Transverse colon (tissue), 4 donors: Measurements from ENCODE around the gene RNASE7. TPM values are rescaled to one million over a fixed set of nuclear protein-coding genes. Genes with fewer than 3 reads are reported as not detected.

Source experiments
- DNase-seq: peaks from one replicate; pipeline ENCODE4 v3.0.0-alpha.2; 2019
- H3K27ac ChIP-seq, 4 donors: fragments of 200-600 bp; sonication (generic); 2 replicates each; pipeline ENCODE4 v1.5.1; 2016 to 2018; ENCODE audit warnings: inconsistent platforms in 4 of 4
- H3K27me3 ChIP-seq: fragments of 200-600 bp; sonication (generic); 2 replicates; pipeline ENCODE4 v1.5.1; 2017; ENCODE audit warnings: inconsistent platforms
- H3K36me3 ChIP-seq, 4 donors: fragments of 200-600 bp; sonication (generic); 2 replicates each; pipeline ENCODE4 v1.5.1; 2017 to 2019; ENCODE audit warnings: inconsistent platforms in 4 of 4
- H3K4me1 ChIP-seq, 4 donors: fragments of 200-600 bp; sonication (generic); 2 replicates each; pipeline ENCODE4 v1.5.1; 2017 to 2020; ENCODE audit warnings: inconsistent platforms in 4 of 4
- H3K4me3 ChIP-seq, 4 donors: fragments of 200-600 bp; sonication (generic); 1 replicate in 1 of 4; 2 replicates in 3 of 4; pipeline versions ENCODE4 v1.5.1 to v1.6.1; 2017 to 2019; ENCODE audit warnings: inconsistent platforms in 4 of 4
- H3K9me3 ChIP-seq, 2 donors: fragments of 200-600 bp; sonication (generic); 2 replicates each; pipeline ENCODE4 v1.5.1; 2017 to 2019; ENCODE audit warnings: inconsistent platforms in 2 of 2
- EP300 ChIP-seq: sonication (generic); formaldehyde crosslinking; IDR thresholded peaks from one replicate; pipeline ENCODE4 v1.6.1; 2017; ENCODE audit warnings: antibody characterized with exemption, low read depth
- POLR2A ChIP-seq: fragments of 450-650 bp; IDR thresholded peaks from one replicate; pipeline ENCODE4 v1.6.1; 2016; ENCODE audit warnings: antibody characterized with exemption, mild to moderate bottlenecking, moderate library complexity
- POLR2AphosphoS5 ChIP-seq, 3 donors: sonication (generic); formaldehyde crosslinking; IDR thresholded peaks; one replicate each; pipeline ENCODE4 v1.6.1; 2016; ENCODE audit warnings: antibody characterized with exemption in 3 of 3
- WGBS, 2 donors: methylation state at CpG; one replicate each; pipeline ENCODE4 v1.1.5; 2018; ENCODE audit warnings: low coverage in 1 of 2; 5-methylcytosine and 5-hydroxymethylcytosine counted together
- in situ Hi-C, 4 donors: fragments of 200-750 bp; cut with MboI; loops; one replicate each; pipeline versions ENCODE4 v1.15.0 to v1.15.1; 2017; ENCODE audit warnings: low sequenced_read_pairs in 3 of 4, low pct_ligation_motif_present in 1 of 4, low pct_unique_long_range_greater_than_20kb in 1 of 4
- intact Hi-C: fragments of 100-400 bp; cut with DNase I; formaldehyde crosslinking; loops from one replicate; pipeline ENCODE4 v1.15.1; 2023; ENCODE audit warnings: low total_unique reads
- total RNA-seq, 4 donors: library from RNA; depleted of rRNA; stranded (reverse); fragments of >200 nt; gene quantifications; one replicate each; pipeline ENCODE4 v1.1.0, GENCODE V29; 2016
- TF ChIP-seq, protein P1 (sequence below), 5 experiments: fragments of 200-600 bp in 3 of 5; fragments of 450-650 bp in 2 of 5; sonication (generic) in 3 of 5; IDR thresholded peaks; 1 replicate in 2 of 5; 2 replicates in 3 of 5; pipeline ENCODE4 v1.5.1; 2016 to 2017; ENCODE audit warnings: antibody characterized with exemption in 5 of 5, inconsistent platforms in 3 of 5, mild to moderate bottlenecking in 2 of 5, moderate library complexity in 1 of 5

RNASE7 gene
- total RNA-seq, 4 donors from 2014 or later, result 0.48 TPM; not detected in 3

DNA sequence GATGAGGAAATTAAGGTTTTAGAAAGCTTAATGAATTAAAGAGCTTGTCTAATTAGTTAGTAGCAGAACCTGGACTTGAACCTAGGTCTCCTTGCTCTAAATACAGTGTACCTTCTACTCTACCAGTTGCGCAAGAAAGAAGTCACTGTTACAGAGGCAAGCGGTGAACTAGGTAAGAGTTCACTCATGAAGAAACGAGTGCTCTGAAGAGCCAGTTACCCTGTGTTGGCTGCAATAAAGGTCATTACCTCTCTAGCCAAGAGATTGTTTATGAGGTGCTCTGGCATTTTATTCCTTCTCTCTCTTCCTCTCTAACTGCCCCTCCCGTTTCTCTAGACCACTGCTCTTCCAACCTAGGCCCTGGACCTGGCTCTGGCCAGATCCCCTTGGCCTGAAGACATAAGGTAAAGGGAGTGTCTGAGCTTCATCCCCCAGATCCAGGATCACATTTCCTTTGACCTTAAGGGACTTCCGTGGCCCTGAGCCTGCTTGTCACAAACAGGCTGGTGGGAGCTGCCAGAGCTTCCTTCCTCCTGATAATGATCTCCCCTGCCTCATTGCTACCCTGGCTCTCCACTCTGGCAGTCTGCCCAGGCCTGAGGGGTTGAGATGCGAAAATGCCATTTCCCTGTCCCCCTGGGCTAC is 1.9 kb downstream of the RNASE7 start:
- Histone ChIP-seq H3K9me3 (no peaks in the 10 kb centered on the region), H3K27me3 (no peaks in the 10 kb centered on the region), H3K4me3 (no peak overlapping the region), H3K36me3 (no peaks in the 10 kb centered on the region), H3K4me1 (peaks cover 18 to 32% (median 21%) of the 10 kb centered on the region in 4 donors), H3K27ac (peak overlapping the region; percentile 37 to 71 (median 56))
- peak; percentile 37 for DNase-seq
- WGBS, 2 donors, result 29 to 50% methylated on average over 1 to 6 of the region's 6 CpGs
- intact Hi-C loops, result no loop called here
- in situ Hi-C loops, result no loop called here
- peak in 1 of 3 donors; percentile 40 for TF ChIP-seq POLR2AphosphoS5 (IDR thresholded peaks at IDR 0.05)
- no peak for TF ChIP-seq POLR2A
- TF ChIP-seq, protein P1, sequence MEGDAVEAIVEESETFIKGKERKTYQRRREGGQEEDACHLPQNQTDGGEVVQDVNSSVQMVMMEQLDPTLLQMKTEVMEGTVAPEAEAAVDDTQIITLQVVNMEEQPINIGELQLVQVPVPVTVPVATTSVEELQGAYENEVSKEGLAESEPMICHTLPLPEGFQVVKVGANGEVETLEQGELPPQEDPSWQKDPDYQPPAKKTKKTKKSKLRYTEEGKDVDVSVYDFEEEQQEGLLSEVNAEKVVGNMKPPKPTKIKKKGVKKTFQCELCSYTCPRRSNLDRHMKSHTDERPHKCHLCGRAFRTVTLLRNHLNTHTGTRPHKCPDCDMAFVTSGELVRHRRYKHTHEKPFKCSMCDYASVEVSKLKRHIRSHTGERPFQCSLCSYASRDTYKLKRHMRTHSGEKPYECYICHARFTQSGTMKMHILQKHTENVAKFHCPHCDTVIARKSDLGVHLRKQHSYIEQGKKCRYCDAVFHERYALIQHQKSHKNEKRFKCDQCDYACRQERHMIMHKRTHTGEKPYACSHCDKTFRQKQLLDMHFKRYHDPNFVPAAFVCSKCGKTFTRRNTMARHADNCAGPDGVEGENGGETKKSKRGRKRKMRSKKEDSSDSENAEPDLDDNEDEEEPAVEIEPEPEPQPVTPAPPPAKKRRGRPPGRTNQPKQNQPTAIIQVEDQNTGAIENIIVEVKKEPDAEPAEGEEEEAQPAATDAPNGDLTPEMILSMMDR (IDR thresholded peaks at IDR 0.05), result no peak

DNA sequence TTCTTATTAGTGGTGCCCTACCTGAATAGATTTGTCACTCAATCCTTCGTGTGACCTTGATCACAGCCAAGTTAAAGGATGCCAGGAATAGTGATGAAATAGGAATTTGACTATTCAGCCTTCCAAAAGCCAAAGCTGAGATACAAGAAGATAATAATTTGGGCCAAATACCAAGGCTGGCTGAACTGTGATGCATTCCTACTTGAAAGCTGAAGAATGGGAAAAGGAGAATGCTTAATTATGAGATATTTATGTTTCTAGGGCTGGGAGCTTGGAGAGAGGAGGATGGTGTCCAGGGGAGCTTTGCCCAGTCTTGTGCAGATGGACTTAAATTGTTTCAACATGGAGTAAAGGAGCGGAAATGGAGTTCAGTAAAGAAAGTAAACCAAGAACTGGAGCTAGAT is 5.2 kb downstream of the RNASE7 start:
- peaks cover 10 to 22% (median 12%) of the 10 kb centered on the region in 4 donors for H3K4me1 ChIP-seq
- no peaks in the 10 kb centered on the region for H3K9me3 ChIP-seq
- in situ Hi-C loops, result no loop called here
- H3K4me3 ChIP-seq, result no peak overlapping the region
- intact Hi-C loops, result loop anchor here (1.0 kb wide), 1 partner anchor 21 kb away; no protein-coding TSS in a partner anchor
- no peaks in the 10 kb centered on the region for H3K36me3 ChIP-seq
- TF ChIP-seq POLR2A (no peak), EP300 (no peak), POLR2AphosphoS5 (IDR thresholded peaks at IDR 0.05) (no peak)
- TF ChIP-seq, protein P1 (IDR thresholded peaks at IDR 0.05), result no peak
- WGBS, 2 donors, result 57 to 79% methylated on average over 2 of the region's 2 CpGs
- H3K27me3 ChIP-seq, result no peaks in the 10 kb centered on the region
- H3K27ac ChIP-seq, result no peak overlapping the region
- DNase-seq, result no peak

DNA sequence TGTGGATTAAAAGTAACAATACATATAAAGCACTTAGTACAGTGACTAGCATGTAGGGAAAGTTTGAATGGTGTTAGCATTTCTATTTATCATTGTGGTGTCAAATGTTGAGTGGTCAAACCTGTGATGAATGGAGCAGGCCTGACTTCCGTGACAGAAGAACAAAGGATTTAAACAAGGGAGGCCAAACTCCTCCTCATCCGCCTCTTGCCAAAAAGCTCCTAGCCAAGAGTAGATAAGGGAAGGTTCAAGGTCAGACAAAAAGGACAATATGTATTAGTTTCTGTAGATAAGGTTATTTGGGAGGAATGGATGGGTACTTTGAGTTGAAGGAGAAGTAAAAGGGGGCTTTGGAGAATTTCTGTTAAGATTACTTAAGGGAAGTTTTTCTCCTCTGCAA is 6.5 kb downstream of the RNASE7 start:
- H3K27ac ChIP-seq, result no peak overlapping the region
- no peak overlapping the region for H3K4me3 ChIP-seq
- peaks cover under 1 to 15% (median 6%) of the 10 kb centered on the region in 4 donors for H3K4me1 ChIP-seq
- DNase-seq, result no peak
- 81 to 86% methylated on average over 1 to 2 of the region's 2 CpGs for WGBS, 2 donors
- intact Hi-C loops, result no loop called here
- H3K27me3 ChIP-seq, result no peaks in the 10 kb centered on the region
- in situ Hi-C loops, result no loop called here
- H3K9me3 ChIP-seq, result no peaks in the 10 kb centered on the region
- H3K36me3 ChIP-seq, result no peaks in the 10 kb centered on the region
- TF ChIP-seq, protein P1 (IDR thresholded peaks at IDR 0.05), result no peak
- TF ChIP-seq POLR2A, result no peak
- no peak for TF ChIP-seq POLR2AphosphoS5 (IDR thresholded peaks at IDR 0.05)
- TF ChIP-seq EP300, result no peak

DNA sequence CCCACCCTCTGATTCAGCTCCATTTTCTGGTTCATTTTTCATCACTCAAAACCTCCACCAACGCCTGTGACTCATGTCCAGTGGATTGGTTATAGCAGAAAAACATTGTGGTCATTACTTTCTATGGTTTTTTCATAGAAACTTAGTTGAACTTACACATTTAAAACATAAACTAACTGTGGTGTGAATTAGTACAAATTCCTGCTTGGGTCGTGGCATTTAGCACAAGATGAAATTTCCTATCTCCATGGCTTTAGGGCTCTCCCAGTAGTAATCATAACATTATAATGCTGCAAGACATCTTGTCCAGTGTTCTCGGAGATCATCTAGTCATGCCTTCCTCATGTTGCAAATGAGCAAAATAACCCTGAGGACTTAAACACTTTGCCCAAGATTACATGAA is 7.1 kb downstream of the RNASE7 start:
- Histone ChIP-seq H3K9me3 (no peaks in the 10 kb centered on the region), H3K4me3 (no peak overlapping the region), H3K27me3 (no peaks in the 10 kb centered on the region), H3K27ac (no peak overlapping the region), H3K36me3 (no peaks in the 10 kb centered on the region), H3K4me1 (peaks cover 0 to 14% (median 6%) of the 10 kb centered on the region in 4 donors)
- whole genome bisulfite sequencing, 2 donors, result 78 to 79% methylated on average over 3 of the region's 3 CpGs
- DNase-seq, result no peak
- in situ Hi-C loops (no loop called here), intact Hi-C loops (no loop called here)
- TF ChIP-seq EP300 (no peak), POLR2AphosphoS5 (IDR thresholded peaks at IDR 0.05) (no peak), POLR2A (no peak)
- TF ChIP-seq, protein P1 (IDR thresholded peaks at IDR 0.05), result no peak
